Activated naive CD4-positive, alpha-beta T cell treated with anti-CD3 and anti-CD28 coated beads, Interleukin-2, amount 50 U/mL, for 16 hours (primary cell): ENCODE data around the gene WNT9A.
"Not testable (repeated sequence)": the region's sequence is repeated elsewhere in the genome, so short reads cannot be mapped to it uniquely, and the experiment has no call there.

Experiments
- DNase-seq: peaks from one replicate; pipeline ENCODE4 v3.0.0-alpha.2; 2020

Gene WNT9A

GRCh38 chr1:227922501-227923352 lies 25.0 kb downstream of the WNT9A start:
- DNase-seq, result no peak

- DNase-seq, result no peak
These were observed 26.1 kb downstream of the WNT9A start for GRCh38 chr1:227921461-227922185.

- no peak for DNase-seq
These were observed 26.8 kb downstream of the WNT9A start for GRCh38 chr1:227920896-227921295.

GRCh38 chr1:227920426-227920825 lies 27.3 kb downstream of the WNT9A start:
- no peak for DNase-seq

- DNase-seq, result no peak
These were observed 27.8 kb downstream of the WNT9A start for GRCh38 chr1:227919906-227920305.

GRCh38 chr1:227918736-227919135 lies 29.0 kb downstream of the WNT9A start:
- DNase-seq, result no peak

GRCh38 chr1:227918083-227918700 lies 29.5 kb downstream of the WNT9A start:
- DNase-seq, result no peak

GRCh38 chr1:227917081-227917950 lies 30.4 kb downstream of the WNT9A start:
- no peak for DNase-seq

- no peak for DNase-seq
These were observed 31.1 kb downstream of the WNT9A start for GRCh38 chr1:227916655-227917054.

- DNase-seq, result no peak
These were observed 31.9 kb downstream of the WNT9A start for GRCh38 chr1:227915564-227916553.

- DNase-seq, result no peak
These were observed 32.8 kb downstream of the WNT9A start for GRCh38 chr1:227914801-227915563.

GRCh38 chr1:227913764-227914721 lies 33.7 kb downstream of the WNT9A start:
- no peak for DNase-seq

GRCh38 chr1:227913396-227913763 lies 34.4 kb downstream of the WNT9A start:
- no peak for DNase-seq

- DNase-seq, result no peak
These were observed 34.9 kb downstream of the WNT9A start for GRCh38 chr1:227912866-227913265.

- no peak for DNase-seq
These were observed 36.4 kb downstream of the WNT9A start for GRCh38 chr1:227911376-227911775.

GRCh38 chr1:227910511-227911153 lies 37.1 kb downstream of the WNT9A start:
- no peak for DNase-seq

- not testable (repeated sequence) for DNase-seq
These were observed 37.8 kb downstream of the WNT9A start for GRCh38 chr1:227909923-227910328.

GRCh38 chr1:227909188-227909587 lies 38.5 kb downstream of the WNT9A start:
- DNase-seq, result no peak

GRCh38 chr1:227908359-227908758 lies 39.4 kb downstream of the WNT9A start:
- DNase-seq, result no peak
